ENCODE results near the gene UNC13D. TPM values are rescaled to one million over a fixed set of nuclear protein-coding genes. Genes with fewer than 3 reads are reported as not detected.

UNC13D gene
- total RNA-seq, 1 donor from 2014 or later, result 82.3 TPM

- peak; percentile 96 for DNase-seq
These were observed 9.8 kb downstream of the UNC13D start for GRCh38 chr17:75834279-75834920.

DNA sequence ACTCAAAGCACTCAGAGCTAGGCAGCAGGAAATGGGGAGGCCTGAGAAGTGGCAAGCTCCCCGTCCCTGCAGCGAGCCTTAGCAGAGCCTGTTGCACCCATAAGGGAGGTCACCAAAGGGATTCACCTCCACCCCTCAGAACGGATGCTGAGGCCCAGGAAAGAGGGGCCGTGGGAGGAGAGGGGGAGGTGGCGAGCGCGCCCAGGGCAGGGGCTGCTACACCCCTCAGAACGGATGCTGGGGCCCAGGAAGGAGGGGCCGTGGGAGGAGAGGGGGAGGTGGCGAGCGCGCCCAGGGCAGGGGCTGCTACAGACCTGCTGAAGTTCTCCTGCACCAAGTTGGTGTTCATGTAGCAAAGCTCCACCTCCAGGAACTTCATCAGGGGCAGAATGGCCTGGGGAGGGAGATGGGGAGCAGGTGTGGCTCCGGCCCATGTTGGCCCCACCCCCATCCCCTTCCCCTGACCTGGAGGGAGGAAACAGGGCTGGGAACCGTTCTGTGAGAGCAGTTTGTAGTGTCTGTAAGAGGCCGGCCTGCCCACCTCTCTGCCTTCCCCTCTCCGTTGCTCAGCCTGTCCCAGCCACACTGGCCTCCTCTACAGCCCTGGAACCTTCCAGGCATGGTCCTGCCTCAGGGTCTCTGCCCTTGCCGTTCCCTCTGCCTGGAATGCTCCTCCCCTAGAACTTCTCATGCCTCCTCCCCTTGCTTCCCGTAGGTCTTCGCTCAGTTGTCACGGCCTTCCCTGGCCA is 11.4 kb downstream of the UNC13D start:
- peak; percentile 65 for DNase-seq

- DNase-seq, result no peak
These were observed 12.0 kb downstream of the UNC13D start for GRCh38 chr17:75832164-75832651.

DNA sequence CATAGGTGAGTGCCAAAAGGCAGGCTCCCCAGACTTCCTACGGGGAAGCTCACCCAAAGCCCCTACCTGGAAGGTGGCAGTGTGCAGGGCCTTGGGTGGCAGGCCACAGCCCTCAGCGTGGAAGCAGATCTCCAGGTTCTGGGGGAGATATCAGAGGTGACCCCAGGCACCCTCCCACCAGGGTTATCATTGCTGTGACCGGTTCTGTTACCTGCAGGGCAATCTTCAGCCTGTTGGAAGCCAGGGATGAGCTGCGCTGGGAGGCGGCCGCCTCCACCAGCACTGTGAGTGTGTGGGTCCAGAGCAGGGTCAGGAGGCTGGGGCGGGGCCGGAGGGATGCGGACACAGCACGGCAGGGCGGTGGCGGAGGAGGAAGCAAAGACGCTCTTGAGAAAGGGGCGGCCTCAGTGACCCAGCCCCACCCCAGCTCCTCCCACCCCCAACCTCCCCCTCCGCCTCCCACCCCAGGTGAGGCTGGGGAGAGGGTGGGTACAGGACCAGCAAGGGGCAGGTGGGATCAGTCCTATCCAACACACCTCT is 13.1 kb downstream of the UNC13D start:
- no peak for DNase-seq

GRCh38 chr17:75830164-75831031 is 13.8 kb downstream of the UNC13D start:
- DNase-seq, result no peak

GRCh38 chr17:75829747-75830146 is 14.5 kb downstream of the UNC13D start:
- DNase-seq, result no peak

- DNase-seq, result no peak
These were observed 15.5 kb downstream of the UNC13D start for GRCh38 chr17:75828741-75829140.

DNA sequence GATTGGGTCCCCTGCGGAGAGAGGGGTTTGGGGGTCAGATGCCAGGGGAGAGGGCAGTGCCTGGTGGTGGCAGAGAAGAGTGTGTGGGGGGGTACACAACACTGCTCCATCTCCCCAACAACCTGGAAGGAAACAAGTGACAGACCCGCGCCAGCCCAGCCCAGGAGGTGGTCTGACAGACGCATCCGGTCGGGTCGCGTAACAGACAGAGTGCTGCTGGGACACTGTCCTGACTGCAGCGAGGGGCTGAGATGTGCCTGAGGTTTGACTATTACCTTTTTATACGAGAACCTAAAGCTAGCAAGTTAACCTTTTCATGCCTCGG is 16.2 kb downstream of the UNC13D start:
- peak; percentile 59 for DNase-seq

GRCh38 chr17:75827308-75828075 is 16.7 kb downstream of the UNC13D start:
- DNase-seq, result peak; percentile 88

DNA sequence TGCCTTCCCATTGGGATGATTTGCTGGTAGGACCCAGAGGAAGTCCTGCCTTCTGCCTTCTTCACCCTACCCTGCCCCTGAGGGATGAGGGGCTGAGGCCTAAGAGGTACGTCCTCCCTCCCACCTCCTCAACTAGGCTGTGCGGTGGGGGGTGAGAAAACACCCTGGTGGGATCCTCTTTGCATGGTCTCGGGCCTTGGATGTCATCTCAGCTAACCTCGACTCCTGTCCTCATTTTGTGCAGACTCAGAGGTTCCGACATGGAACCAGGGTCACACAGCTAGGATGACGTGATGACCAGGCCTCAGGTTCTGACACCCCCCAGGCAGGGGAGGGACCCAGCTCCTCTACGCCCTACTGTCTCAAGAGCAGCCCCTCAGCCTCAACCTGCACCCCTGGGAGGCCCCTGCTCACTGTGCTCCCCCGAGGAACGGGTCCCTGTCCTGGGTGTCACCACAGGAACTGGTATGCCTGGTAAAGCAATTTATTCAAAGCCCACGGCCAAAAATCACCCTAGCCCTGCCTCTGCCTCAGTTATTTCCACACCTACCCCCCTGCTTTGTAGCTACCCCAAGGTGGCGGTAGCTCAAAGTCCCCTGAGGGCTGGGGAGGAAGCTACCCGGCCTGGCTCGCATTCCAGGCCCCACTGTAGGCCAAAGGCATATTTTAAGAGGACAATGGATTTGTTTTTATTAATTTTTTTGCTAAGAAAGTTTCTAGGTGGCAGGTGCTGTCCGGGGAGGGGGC is 17.5 kb downstream of the UNC13D start:
- DNase-seq, result no peak

- no peak for DNase-seq
These were observed 18.3 kb downstream of the UNC13D start for GRCh38 chr17:75825748-75826370.

GRCh38 chr17:75825149-75825552 is 19.1 kb downstream of the UNC13D start:
- DNase-seq, result peak; percentile 88

DNA sequence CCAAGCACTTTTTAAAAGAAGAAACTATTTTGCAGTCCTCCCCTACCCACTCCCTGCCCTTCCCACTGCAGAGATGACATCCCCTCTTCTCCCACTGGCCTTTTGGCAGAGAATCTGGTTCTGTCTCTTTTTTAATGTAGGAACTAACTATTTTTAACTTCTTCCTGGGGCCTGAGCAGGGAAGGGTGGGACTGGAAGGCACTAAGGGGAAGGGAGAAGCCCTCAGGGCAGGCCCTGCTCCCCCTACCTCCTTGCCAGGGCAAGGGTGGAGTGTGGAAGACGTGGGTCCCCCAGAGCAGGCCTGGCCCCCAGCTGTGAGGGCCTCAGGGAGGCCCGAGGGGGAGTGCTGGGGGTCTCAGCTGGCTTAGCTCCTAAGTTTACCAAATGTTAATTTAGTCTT is 19.5 kb downstream of the UNC13D start:
- peak; percentile 58 for DNase-seq

GRCh38 chr17:75824050-75824552 is 20.1 kb downstream of the UNC13D start:
- no peak for DNase-seq

GRCh38 chr17:75823257-75824041 is 20.8 kb downstream of the UNC13D start:
- DNase-seq, result no peak

DNA sequence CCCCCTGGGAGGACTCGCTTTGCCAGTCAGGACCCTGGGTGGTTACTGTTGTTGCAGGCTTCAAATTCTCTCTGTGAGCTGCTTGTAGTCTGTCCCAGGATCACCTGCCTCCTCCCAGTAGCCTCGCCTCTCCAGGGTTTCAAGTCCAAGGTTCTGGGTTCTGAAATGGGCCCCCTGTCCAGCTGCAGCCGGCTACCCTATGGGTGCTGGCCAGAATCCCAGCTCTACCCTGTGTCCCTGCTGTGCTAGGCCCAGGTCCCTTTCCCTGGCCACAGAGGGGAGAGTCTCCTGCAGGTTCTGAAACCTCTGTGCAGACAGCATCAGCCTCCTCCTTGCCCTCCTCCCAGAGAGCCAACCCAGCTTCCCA is 21.4 kb downstream of the UNC13D start:
- no peak for DNase-seq

DNA sequence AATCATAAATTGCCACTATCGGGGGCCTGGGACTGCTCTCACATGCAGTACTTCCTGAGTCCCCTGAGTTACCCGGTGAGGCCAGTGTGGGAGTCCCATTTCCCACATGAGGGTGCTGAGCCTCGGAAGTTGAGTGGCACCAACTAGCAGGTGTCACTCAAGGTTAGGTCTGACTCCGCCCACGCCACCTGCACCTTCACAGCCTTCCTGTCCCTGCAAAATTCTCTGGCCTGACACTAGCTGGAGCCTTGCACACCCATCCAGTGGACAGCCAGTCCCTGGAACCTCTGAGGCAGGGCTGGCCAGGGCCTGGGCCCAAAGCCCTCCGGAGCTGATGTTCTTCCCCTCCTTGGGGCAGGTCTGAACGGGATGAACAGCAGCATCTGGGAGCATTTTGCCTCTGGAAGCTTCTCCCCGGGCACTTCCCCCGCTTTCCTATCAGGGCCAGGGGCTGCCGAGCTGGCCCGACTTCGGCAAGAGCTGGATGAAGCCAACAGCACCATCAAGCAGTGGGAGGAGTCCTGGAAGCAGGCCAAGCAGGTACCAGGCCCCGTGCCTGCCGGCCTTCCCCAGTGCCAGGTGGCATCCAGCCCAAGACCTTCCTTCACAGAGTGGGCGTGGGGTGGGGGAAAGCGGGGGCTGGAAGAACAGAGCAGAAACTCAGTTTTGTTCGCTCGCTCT is 21.9 kb downstream of the UNC13D start:
- no peak for DNase-seq

DNA sequence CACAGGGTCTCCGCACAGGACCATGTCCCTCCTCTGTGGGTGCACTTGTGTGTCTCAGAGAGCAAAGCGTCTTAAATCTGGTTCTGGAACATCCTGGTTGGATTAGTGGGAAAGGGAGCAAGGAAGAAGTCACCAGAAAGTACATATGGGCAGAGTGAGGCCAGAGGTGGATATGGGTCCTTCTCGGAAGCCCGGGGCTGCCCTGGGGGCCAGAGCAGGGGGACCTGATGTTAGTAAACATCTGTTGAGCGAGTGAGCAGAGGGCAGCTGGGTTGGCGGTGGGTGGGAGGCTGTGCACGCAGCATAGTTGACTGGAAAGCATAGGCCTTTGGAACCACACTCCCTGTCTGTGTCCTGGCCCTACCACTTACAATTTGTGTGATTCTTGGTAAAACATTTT is 22.7 kb downstream of the UNC13D start:
- no peak for DNase-seq
